Astrocyte (in vitro differentiated cells and primary cell): ENCODE measurements around the gene GORASP2. TPM values are rescaled to one million over a fixed set of nuclear protein-coding genes. Genes with fewer than 3 reads are reported as not detected.

ENCODE experiments used
- DNase-seq: peaks from one replicate; pipeline ENCODE4 v3.0.0-alpha.2; 2010; ENCODE audit warnings: low read depth
- FAIRE-seq: peaks from 2 replicates; lab custom pipeline; 2011; peaks lifted over from hg19 to GRCh38; lab: Jason Lieb, UNC
- H2AFZ ChIP-seq: 2 replicates; pipeline ENCODE4 v1.6.0; 2012; ENCODE audit warnings: low read depth, low read length, inconsistent platforms
- H3K27ac ChIP-seq: 2 replicates; pipeline ENCODE4 v1.5.1; 2011; ENCODE audit warnings: low read depth, low read length, inconsistent platforms
- H3K27me3 ChIP-seq: 2 replicates; pipeline ENCODE4 v1.6.0; 2011; ENCODE audit warnings: low read length, inconsistent platforms; ENCODE audit not compliant: insufficient read depth
- H3K36me3 ChIP-seq: 2 replicates; pipeline ENCODE4 v1.5.1; 2011; ENCODE audit warnings: low read length, inconsistent platforms; ENCODE audit not compliant: insufficient read depth
- H3K4me1 ChIP-seq: 2 replicates; pipeline ENCODE4 v1.5.1; 2011; ENCODE audit warnings: low read length, inconsistent platforms; ENCODE audit not compliant: insufficient read depth
- H3K4me2 ChIP-seq: 2 replicates; pipeline ENCODE4 v1.6.0; 2012; ENCODE audit warnings: low read length, inconsistent platforms
- H3K4me3 ChIP-seq: 2 replicates; pipeline ENCODE4 v1.5.1; 2011; ENCODE audit warnings: low read depth, mild to moderate bottlenecking, low read length, inconsistent platforms; ENCODE audit not compliant: insufficient read depth
- H3K79me2 ChIP-seq: 2 replicates; pipeline ENCODE4 v1.6.0; 2012; ENCODE audit warnings: mild to moderate bottlenecking, low read length, inconsistent platforms; ENCODE audit not compliant: insufficient read depth
- H3K9ac ChIP-seq: 2 replicates; pipeline ENCODE4 v1.6.0; 2012; ENCODE audit warnings: mild to moderate bottlenecking, low read length, inconsistent platforms
- H3K9me3 ChIP-seq: 2 replicates; pipeline ENCODE4 v1.5.1; 2012; ENCODE audit warnings: low read depth, mild to moderate bottlenecking, low read length, inconsistent platforms; ENCODE audit not compliant: insufficient read depth
- H4K20me1 ChIP-seq: 2 replicates; pipeline ENCODE4 v1.6.0; 2012; ENCODE audit warnings: low read length, inconsistent platforms; ENCODE audit not compliant: insufficient read depth
- H3K27ac Mint-ChIP-seq: one replicate; pipeline ENCODE4 v1.8.0; 2021; ENCODE audit warnings: mild to moderate bottlenecking, mixed read lengths; ENCODE audit not compliant: unreplicated experiment
- H3K27me3 Mint-ChIP-seq: one replicate; pipeline ENCODE4 v1.8.0; 2021; ENCODE audit warnings: low read depth, mixed read lengths; ENCODE audit not compliant: unreplicated experiment
- H3K36me3 Mint-ChIP-seq: one replicate; pipeline ENCODE4 v1.8.0; 2021; ENCODE audit warnings: low read depth, mixed read lengths; ENCODE audit not compliant: unreplicated experiment
- H3K4me1 Mint-ChIP-seq: one replicate; pipeline ENCODE4 v1.8.0; 2021; ENCODE audit warnings: low read depth, mixed read lengths; ENCODE audit not compliant: unreplicated experiment
- H3K4me3 Mint-ChIP-seq: one replicate; pipeline ENCODE4 v1.8.0; 2021; ENCODE audit warnings: mild to moderate bottlenecking, moderate library complexity, mixed read lengths; ENCODE audit not compliant: unreplicated experiment
- H3K9me3 Mint-ChIP-seq: one replicate; pipeline ENCODE4 v1.8.0; 2021; ENCODE audit warnings: mild to moderate bottlenecking, mixed read lengths; ENCODE audit not compliant: unreplicated experiment
- EZH2 ChIP-seq: IDR thresholded peaks from 2 replicates; pipeline ENCODE4 v1.6.1; 2012; ENCODE audit warnings: mild to moderate bottlenecking, low read length, inconsistent platforms; ENCODE audit not compliant: insufficient read depth
- total RNA-seq: library from RNA; stranded (reverse); gene quantifications from 2 replicates; pipeline ENCODE4 v1.2.1, GENCODE V29; 2021
- TF ChIP-seq, protein P1 (sequence below): IDR thresholded peaks from 2 replicates; pipeline ENCODE4 v1.5.1; 2011; ENCODE audit warnings: low read depth, mild to moderate bottlenecking, inconsistent platforms, low read length, moderate library complexity; ENCODE audit not compliant: insufficient read depth

Gene GORASP2
- total RNA-seq, 1 donor from 2014 or later = 116 TPM

DNA sequence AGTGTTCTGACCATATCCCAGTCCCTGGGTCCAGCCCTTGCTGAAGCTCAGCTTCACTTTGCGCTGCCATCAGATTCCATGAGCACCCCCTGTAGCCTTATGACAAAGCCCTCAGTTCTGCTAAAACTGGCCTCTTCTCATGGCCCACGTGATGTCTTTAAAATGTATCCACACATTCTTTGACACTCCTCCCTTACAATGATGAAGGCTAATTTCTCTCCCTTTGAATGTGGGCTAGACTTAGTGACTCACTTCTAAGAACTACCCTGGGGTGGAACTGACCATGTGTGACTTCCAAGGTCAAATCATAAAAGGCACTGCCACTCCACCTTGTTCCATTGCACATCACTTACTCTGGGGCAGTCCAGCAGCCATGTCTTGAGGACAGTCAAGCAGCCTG lies 45.4 kb upstream of the GORASP2 start:
- Histone ChIP-seq H4K20me1 (no peaks in the 10 kb centered on the region), H3K27me3 (no peaks in the 10 kb centered on the region), H3K4me1 (peaks cover 12% of the 10 kb centered on the region), H3K79me2 (no peaks in the 10 kb centered on the region), H3K9ac (no peak overlapping the region), H3K36me3 (no peaks in the 10 kb centered on the region), H3K4me3 (no peak overlapping the region), H2AFZ (no peak overlapping the region), H3K27ac (no peak overlapping the region), H3K9me3 (no peaks in the 10 kb centered on the region), H3K4me2 (no peak overlapping the region)
- peaks cover 6% of the 10 kb centered on the region for H3K9me3 Mint-ChIP-seq
- no peak for TF ChIP-seq EZH2
- TF ChIP-seq, protein P1, sequence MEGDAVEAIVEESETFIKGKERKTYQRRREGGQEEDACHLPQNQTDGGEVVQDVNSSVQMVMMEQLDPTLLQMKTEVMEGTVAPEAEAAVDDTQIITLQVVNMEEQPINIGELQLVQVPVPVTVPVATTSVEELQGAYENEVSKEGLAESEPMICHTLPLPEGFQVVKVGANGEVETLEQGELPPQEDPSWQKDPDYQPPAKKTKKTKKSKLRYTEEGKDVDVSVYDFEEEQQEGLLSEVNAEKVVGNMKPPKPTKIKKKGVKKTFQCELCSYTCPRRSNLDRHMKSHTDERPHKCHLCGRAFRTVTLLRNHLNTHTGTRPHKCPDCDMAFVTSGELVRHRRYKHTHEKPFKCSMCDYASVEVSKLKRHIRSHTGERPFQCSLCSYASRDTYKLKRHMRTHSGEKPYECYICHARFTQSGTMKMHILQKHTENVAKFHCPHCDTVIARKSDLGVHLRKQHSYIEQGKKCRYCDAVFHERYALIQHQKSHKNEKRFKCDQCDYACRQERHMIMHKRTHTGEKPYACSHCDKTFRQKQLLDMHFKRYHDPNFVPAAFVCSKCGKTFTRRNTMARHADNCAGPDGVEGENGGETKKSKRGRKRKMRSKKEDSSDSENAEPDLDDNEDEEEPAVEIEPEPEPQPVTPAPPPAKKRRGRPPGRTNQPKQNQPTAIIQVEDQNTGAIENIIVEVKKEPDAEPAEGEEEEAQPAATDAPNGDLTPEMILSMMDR = no peak
- FAIRE-seq (no peak), DNase-seq (peak; percentile 30)
- H3K27ac Mint-ChIP-seq = no peak overlapping the region
- no peaks in the 10 kb centered on the region for H3K36me3 Mint-ChIP-seq
- peaks cover 7% of the 10 kb centered on the region for H3K27me3 Mint-ChIP-seq
- no peak overlapping the region for H3K4me3 Mint-ChIP-seq
- peaks cover 15% of the 10 kb centered on the region for H3K4me1 Mint-ChIP-seq

DNA sequence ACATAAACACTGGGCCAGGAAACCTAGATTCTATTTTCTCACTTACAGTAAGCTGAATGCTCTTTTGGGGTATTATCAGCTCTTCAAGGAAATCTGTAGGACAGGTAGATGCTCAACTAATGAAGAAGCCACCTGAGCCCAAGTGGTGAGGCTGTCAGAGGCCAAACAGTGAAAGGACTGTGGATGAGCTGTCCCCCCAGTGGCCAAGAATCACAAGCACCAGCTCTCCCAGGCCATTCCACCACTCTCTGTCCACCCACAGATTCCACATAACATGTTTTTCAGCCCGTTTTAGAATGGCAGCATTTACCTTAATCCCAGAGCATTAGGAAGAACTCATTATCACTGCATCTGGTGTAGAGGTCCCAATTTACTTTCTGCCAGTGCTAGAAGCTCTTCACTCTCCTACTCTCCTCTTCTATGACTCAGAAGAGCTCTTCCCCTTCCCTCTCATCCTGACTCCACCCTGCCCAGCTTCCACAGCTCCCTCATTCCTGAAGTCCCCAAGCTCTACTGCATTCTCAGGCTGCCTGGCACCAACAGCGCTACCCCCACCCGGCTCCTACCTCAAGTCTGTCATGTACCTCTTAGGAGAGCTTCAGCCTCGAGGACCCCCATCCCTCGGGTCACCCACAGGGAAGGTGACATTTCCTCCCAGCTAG lies 43.8 kb upstream of the GORASP2 start:
- peak; percentile 25 for DNase-seq
- Mint-ChIP-seq H3K9me3 (peaks cover 6% of the 10 kb centered on the region), H3K4me3 (peak overlapping the region; percentile 36), H3K4me1 (peaks cover 15% of the 10 kb centered on the region), H3K27me3 (peaks cover 4% of the 10 kb centered on the region), H3K36me3 (no peaks in the 10 kb centered on the region), H3K27ac (peak overlapping the region; percentile 89)
- no peaks in the 10 kb centered on the region for H3K36me3 ChIP-seq
- no peak overlapping the region for H2AFZ ChIP-seq
- no peaks in the 10 kb centered on the region for H3K79me2 ChIP-seq
- no peak overlapping the region for H3K4me3 ChIP-seq
- H3K9me3 ChIP-seq = no peaks in the 10 kb centered on the region
- H3K9ac ChIP-seq = no peak overlapping the region
- H4K20me1 ChIP-seq = no peaks in the 10 kb centered on the region
- H3K27me3 ChIP-seq = no peaks in the 10 kb centered on the region
- TF ChIP-seq EZH2 = no peak
- TF ChIP-seq, protein P1 = no peak
- no peak overlapping the region for H3K27ac ChIP-seq
- no peak overlapping the region for H3K4me2 ChIP-seq
- H3K4me1 ChIP-seq = peaks cover 12% of the 10 kb centered on the region
- FAIRE-seq = peak; percentile 43

DNA sequence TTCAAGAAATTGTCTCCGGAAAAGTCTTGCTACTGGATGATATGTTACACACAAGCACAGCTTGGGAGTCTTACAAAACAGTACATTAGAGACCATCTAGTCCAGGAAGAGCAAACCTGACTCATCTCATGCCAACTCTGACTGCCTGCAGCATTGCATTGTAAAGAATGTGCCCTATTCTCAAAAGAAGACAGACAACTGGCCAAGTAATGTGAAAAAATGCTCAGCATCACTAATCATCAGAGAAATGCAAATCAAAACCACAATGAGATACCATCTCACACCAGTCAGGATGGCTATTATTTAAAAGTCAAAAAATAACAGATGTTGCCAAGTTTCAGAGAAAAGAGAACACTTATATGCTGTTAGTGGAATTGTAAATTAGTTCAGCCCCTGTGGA lies 42.7 kb upstream of the GORASP2 start:
- FAIRE-seq (peak; percentile 92), DNase-seq (peak; percentile 95)
- H3K27ac Mint-ChIP-seq = peak overlapping the region; percentile 89
- H3K4me1 Mint-ChIP-seq = peaks cover 15% of the 10 kb centered on the region
- no peak overlapping the region for H3K4me3 Mint-ChIP-seq
- Histone ChIP-seq H3K9ac (no peak overlapping the region), H3K27ac (no peak overlapping the region), H4K20me1 (no peaks in the 10 kb centered on the region), H3K36me3 (no peaks in the 10 kb centered on the region), H3K27me3 (no peaks in the 10 kb centered on the region), H3K4me1 (peaks cover 12% of the 10 kb centered on the region), H3K79me2 (no peaks in the 10 kb centered on the region), H3K4me3 (no peak overlapping the region), H3K4me2 (peak overlapping the region; percentile 23), H3K9me3 (no peaks in the 10 kb centered on the region), H2AFZ (no peak overlapping the region)
- peaks cover 6% of the 10 kb centered on the region for H3K9me3 Mint-ChIP-seq
- H3K36me3 Mint-ChIP-seq = no peaks in the 10 kb centered on the region
- no peak for TF ChIP-seq EZH2
- TF ChIP-seq, protein P1 = no peak
- peaks cover 4% of the 10 kb centered on the region for H3K27me3 Mint-ChIP-seq
